ENCODE data around the gene TSPAN9.

TSPAN9 gene

DNA sequence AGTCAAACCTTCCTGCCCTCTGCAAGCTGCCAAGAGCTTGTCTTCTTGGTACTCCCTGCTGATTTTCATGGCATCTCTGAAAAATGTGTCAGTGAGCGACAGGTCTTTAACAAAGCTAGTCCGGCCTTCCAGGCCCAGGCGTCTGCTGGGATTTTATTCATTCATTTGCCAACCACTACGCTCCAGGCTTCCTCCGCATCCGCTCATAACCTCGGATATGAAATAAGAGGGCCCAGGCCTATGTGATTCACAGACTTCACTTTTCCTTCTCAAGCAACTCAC lies 13.8 kb downstream of the TSPAN9 start:
- DNase-seq (ENCODE audit: low read depth in 1 of 2, low spot score in 1 of 2), result no peak
- H3K4me3 ChIP-seq (replicated peaks; ENCODE audit: insufficient read depth, low read length), result no peak overlapping the region
- H3K27ac ChIP-seq (replicated peaks), result no peak overlapping the region
- TF ChIP-seq, protein P1, sequence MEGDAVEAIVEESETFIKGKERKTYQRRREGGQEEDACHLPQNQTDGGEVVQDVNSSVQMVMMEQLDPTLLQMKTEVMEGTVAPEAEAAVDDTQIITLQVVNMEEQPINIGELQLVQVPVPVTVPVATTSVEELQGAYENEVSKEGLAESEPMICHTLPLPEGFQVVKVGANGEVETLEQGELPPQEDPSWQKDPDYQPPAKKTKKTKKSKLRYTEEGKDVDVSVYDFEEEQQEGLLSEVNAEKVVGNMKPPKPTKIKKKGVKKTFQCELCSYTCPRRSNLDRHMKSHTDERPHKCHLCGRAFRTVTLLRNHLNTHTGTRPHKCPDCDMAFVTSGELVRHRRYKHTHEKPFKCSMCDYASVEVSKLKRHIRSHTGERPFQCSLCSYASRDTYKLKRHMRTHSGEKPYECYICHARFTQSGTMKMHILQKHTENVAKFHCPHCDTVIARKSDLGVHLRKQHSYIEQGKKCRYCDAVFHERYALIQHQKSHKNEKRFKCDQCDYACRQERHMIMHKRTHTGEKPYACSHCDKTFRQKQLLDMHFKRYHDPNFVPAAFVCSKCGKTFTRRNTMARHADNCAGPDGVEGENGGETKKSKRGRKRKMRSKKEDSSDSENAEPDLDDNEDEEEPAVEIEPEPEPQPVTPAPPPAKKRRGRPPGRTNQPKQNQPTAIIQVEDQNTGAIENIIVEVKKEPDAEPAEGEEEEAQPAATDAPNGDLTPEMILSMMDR (IDR thresholded peaks at IDR 0.05; ENCODE audit: insufficient read depth, low read length), result no peak
- TF ChIP-seq, protein P2, sequence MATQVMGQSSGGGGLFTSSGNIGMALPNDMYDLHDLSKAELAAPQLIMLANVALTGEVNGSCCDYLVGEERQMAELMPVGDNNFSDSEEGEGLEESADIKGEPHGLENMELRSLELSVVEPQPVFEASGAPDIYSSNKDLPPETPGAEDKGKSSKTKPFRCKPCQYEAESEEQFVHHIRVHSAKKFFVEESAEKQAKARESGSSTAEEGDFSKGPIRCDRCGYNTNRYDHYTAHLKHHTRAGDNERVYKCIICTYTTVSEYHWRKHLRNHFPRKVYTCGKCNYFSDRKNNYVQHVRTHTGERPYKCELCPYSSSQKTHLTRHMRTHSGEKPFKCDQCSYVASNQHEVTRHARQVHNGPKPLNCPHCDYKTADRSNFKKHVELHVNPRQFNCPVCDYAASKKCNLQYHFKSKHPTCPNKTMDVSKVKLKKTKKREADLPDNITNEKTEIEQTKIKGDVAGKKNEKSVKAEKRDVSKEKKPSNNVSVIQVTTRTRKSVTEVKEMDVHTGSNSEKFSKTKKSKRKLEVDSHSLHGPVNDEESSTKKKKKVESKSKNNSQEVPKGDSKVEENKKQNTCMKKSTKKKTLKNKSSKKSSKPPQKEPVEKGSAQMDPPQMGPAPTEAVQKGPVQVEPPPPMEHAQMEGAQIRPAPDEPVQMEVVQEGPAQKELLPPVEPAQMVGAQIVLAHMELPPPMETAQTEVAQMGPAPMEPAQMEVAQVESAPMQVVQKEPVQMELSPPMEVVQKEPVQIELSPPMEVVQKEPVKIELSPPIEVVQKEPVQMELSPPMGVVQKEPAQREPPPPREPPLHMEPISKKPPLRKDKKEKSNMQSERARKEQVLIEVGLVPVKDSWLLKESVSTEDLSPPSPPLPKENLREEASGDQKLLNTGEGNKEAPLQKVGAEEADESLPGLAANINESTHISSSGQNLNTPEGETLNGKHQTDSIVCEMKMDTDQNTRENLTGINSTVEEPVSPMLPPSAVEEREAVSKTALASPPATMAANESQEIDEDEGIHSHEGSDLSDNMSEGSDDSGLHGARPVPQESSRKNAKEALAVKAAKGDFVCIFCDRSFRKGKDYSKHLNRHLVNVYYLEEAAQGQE (IDR thresholded peaks at IDR 0.05; ENCODE audit: insufficient replicate concordance, low read depth), result no peak
- H3K27me3 ChIP-seq (ENCODE audit: insufficient read depth, poor library complexity, severe bottlenecking), result no peaks in the 10 kb centered on the region

DNA sequence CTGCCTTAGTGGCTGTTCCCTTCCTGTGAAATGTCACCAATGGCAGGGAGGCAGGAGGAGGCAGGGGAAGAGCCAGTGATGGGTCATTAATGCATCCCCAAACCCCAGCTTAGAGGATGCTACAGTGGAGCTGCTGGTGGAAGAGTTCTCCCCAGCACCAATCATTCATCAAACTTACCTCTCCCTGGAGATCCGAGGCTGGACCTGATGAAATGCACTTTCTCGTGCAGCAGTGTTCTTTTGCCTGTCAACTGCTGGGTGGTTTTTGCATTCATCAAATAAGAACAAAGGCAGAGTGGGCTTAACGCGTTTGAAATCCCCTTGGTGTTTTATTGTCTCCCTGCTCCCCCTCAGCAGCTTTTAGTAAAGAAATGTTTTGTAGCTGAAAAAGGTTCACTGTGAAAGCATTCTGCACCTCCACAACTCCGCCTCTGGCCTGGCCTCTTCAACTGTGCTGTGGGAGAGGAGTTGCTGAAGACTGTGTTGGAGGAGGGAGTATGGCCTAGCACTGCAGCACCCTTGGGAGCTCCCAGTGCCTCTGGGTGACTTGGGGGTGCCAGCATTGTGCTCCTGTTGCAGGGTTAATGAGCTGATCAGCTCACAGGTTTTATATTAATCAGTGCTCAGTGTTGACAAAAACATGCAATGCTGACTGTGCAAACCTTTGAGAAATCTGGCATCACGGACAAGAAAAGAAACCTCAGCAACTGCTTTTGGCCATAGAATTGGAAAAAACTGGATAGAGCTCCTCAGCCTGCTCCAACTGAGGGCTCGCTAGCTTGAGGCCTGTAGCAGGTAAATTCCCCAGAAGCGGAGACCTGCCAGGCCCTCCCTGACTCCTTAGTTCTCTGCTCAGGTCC lies 14.4 kb downstream of the TSPAN9 start:
- Histone ChIP-seq H3K27me3 (ENCODE audit: insufficient read depth, poor library complexity, severe bottlenecking) (no peaks in the 10 kb centered on the region), H3K4me3 (replicated peaks; ENCODE audit: insufficient read depth, low read length) (no peak overlapping the region), H3K27ac (replicated peaks) (no peak overlapping the region)
- TF ChIP-seq, protein P1 (IDR thresholded peaks at IDR 0.05; ENCODE audit: insufficient read depth, low read length), result no peak
- TF ChIP-seq, protein P2 (IDR thresholded peaks at IDR 0.05; ENCODE audit: insufficient replicate concordance, low read depth), result no peak
- TF ChIP-seq GABPA (IDR thresholded peaks at IDR 0.05; ENCODE audit: low read depth), result no peak
- TF ChIP-seq SPI1 (IDR thresholded peaks at IDR 0.05; ENCODE audit: borderline replicate concordance, low read depth), result no peak
- no peak for TF ChIP-seq POLR2AphosphoS5 (IDR thresholded peaks at IDR 0.05; ENCODE audit: low read depth)
- no peak for DNase-seq (ENCODE audit: low read depth in 1 of 2, low spot score in 1 of 2)

DNA sequence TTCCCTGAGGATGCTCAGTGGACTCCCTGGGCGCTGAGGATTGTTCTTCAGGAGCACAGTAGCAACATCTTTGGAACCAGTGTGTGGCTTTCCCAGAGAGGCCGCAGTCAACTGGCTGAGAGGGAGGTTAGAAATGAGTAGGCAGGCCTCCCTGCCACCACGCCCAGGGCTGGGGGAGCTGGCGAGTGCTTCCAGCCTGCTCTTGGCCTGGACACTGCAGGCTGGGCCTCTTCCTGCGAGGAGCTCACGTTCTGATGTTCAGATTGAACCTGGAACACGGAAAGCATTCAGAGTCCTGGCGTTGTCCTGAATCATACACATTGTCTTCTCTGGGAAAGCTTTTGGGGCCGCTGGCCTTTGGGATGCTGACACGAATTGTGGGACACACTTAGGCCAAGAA lies 15.6 kb downstream of the TSPAN9 start:
- DNase-seq (ENCODE audit: low read depth in 1 of 2, low spot score in 1 of 2), result no peak
- no peak overlapping the region for H3K4me3 ChIP-seq (replicated peaks; ENCODE audit: insufficient read depth, low read length)
- TF ChIP-seq, protein P1 (IDR thresholded peaks at IDR 0.05; ENCODE audit: insufficient read depth, low read length), result no peak
- H3K27ac ChIP-seq (replicated peaks), result no peak overlapping the region
- no peaks in the 10 kb centered on the region for H3K27me3 ChIP-seq (ENCODE audit: insufficient read depth, poor library complexity, severe bottlenecking)

DNA sequence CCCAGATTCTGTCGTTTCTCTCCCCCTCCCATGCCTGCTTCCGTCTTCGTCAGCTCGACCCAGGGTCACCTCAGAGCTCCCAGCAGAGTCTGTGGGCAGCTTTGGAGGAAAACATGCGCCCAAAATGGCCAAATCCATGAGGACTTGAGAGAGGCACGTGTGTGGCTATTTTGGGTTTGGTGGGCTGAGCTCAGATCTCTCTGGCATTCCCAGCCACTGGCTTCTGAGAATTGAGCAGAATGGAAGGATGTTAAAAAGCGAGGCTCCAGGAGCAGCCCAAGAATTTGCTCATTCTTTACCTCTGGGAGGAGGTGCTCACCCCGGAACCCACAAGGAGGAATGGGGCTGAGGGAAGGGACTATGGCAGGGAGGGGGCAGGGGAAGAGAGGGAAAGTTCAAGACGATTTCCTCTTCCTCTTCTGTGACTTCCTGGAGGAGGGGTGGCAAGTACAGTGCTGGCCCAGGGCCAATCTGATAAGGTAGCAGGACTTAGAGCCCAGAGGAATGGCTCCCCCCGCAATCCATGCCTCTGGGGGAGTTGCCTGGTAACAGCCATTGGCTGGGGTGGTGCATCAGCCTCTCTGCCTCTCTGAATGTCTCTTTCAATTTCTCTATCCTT lies 20.1 kb downstream of the TSPAN9 start:
- no peaks in the 10 kb centered on the region for H3K27me3 ChIP-seq (ENCODE audit: insufficient read depth, poor library complexity, severe bottlenecking)
- TF ChIP-seq, protein P1 (IDR thresholded peaks at IDR 0.05; ENCODE audit: insufficient read depth, low read length), result no peak
- no peak for TF ChIP-seq GABPA (IDR thresholded peaks at IDR 0.05; ENCODE audit: low read depth)
- TF ChIP-seq, protein P2 (IDR thresholded peaks at IDR 0.05; ENCODE audit: insufficient replicate concordance, low read depth), result no peak
- TF ChIP-seq POLR2AphosphoS5 (IDR thresholded peaks at IDR 0.05; ENCODE audit: low read depth), result no peak
- no peak overlapping the region for H3K27ac ChIP-seq (replicated peaks)
- H3K4me3 ChIP-seq (replicated peaks; ENCODE audit: insufficient read depth, low read length), result no peak overlapping the region
- DNase-seq (ENCODE audit: low read depth in 1 of 2, low spot score in 1 of 2), result no peak
